ENCODE measurements around the gene OR11H7. TPM values are rescaled to one million over a fixed set of nuclear protein-coding genes. Genes with fewer than 3 reads are reported as not detected.
"Not testable (repeated sequence)": the region's sequence is repeated elsewhere in the genome, so short reads cannot be mapped to it uniquely, and the experiment has no call there.

The OR11H7 gene
- total RNA-seq, 2 experiments from 2014 or later, result not detected

GRCh38 chr14:20209595-20209994 is 19.2 kb upstream of the OR11H7 start:
- H3K9me3 ChIP-seq (ENCODE audit: control insufficient read depth in 1 of 2, insufficient read depth in 1 of 2, low read length in 2 of 2), result no peaks in the 10 kb centered on the region
- no peak overlapping the region for H3K4me3 ChIP-seq (ENCODE audit: low read length)
- Mint-ChIP-seq H3K36me3 (ENCODE audit: low read depth) (no peaks in the 10 kb centered on the region), H3K27me3 (peaks cover 10% of the 10 kb centered on the region), H3K4me3 (no peak overlapping the region), H3K9me3 (no peaks in the 10 kb centered on the region), H3K27ac (no peak overlapping the region), H3K4me1 (ENCODE audit: low read depth) (no peaks in the 10 kb centered on the region)
- CTCF ChIA-PET, result no interaction called here
- no peak for TF ChIP-seq CTCF (IDR thresholded peaks at IDR 0.05)
- H3K27ac ChIP-seq (ENCODE audit: low read depth in 1 of 2, low read length in 2 of 2), result no peak overlapping the region
- POLR2A ChIA-PET, result no interaction called here
- no peaks in the 10 kb centered on the region for H3K27me3 ChIP-seq (ENCODE audit: control insufficient read depth in 1 of 2, insufficient read depth in 2 of 2, low read length in 2 of 2)
- H3K4me1 ChIP-seq (ENCODE audit: insufficient read depth, low read length), result no peaks in the 10 kb centered on the region
- DNase-seq, result no peak
- no peaks in the 10 kb centered on the region for H3K36me3 ChIP-seq (ENCODE audit: insufficient read depth, low read length)
- intact Hi-C loops (cut with DNase I, micrococcal nuclease), result no loop called here
- no peak for ATAC-seq (ENCODE audit: poor library complexity)

GRCh38 chr14:20212406-20212805 is 16.4 kb upstream of the OR11H7 start:
- intact Hi-C loops (cut with DNase I, micrococcal nuclease); ATAC-seq (ENCODE audit: poor library complexity); CTCF ChIA-PET; H3K4me3 Mint-ChIP-seq; POLR2A ChIA-PET; H3K36me3 ChIP-seq (ENCODE audit: insufficient read depth, low read length); H3K9me3 ChIP-seq (ENCODE audit: control insufficient read depth in 1 of 2, insufficient read depth in 1 of 2, low read length in 2 of 2); DNase-seq; H3K27me3 ChIP-seq (ENCODE audit: control insufficient read depth in 1 of 2, insufficient read depth in 2 of 2, low read length in 2 of 2); H3K27ac Mint-ChIP-seq; H3K4me1 Mint-ChIP-seq (ENCODE audit: low read depth); H3K9me3 Mint-ChIP-seq; H3K4me1 ChIP-seq (ENCODE audit: insufficient read depth, low read length); H3K36me3 Mint-ChIP-seq (ENCODE audit: low read depth); H3K27ac ChIP-seq (ENCODE audit: low read depth in 1 of 2, low read length in 2 of 2); H3K4me3 ChIP-seq (ENCODE audit: low read length): not testable (repeated sequence)
- peaks cover 10% of the 10 kb centered on the region for H3K27me3 Mint-ChIP-seq

- Histone ChIP-seq H3K4me3 (ENCODE audit: low read length) (no peak overlapping the region), H3K4me1 (ENCODE audit: insufficient read depth, low read length) (no peaks in the 10 kb centered on the region), H3K36me3 (ENCODE audit: insufficient read depth, low read length) (no peaks in the 10 kb centered on the region), H3K9me3 (ENCODE audit: control insufficient read depth in 1 of 2, insufficient read depth in 1 of 2, low read length in 2 of 2) (no peaks in the 10 kb centered on the region), H3K27ac (ENCODE audit: low read depth in 1 of 2, low read length in 2 of 2) (no peak overlapping the region), H3K27me3 (ENCODE audit: control insufficient read depth in 1 of 2, insufficient read depth in 2 of 2, low read length in 2 of 2) (no peaks in the 10 kb centered on the region)
- Mint-ChIP-seq H3K27me3 (peaks cover 13% of the 10 kb centered on the region), H3K27ac (no peak overlapping the region), H3K4me1 (ENCODE audit: low read depth) (no peaks in the 10 kb centered on the region), H3K9me3 (no peaks in the 10 kb centered on the region), H3K36me3 (ENCODE audit: low read depth) (no peaks in the 10 kb centered on the region), H3K4me3 (no peak overlapping the region)
- no peak for TF ChIP-seq CTCF (IDR thresholded peaks at IDR 0.05)
- no peak for ATAC-seq (ENCODE audit: poor library complexity)
- DNase-seq, result no peak
- ChIA-PET POLR2A (no interaction called here), CTCF (interaction anchor here (0.7 kb wide), 1 partner anchor 305 kb away, joined by 3 read pairs; no protein-coding TSS in a partner anchor)
- intact Hi-C loops (cut with DNase I, micrococcal nuclease), result no loop called here
These were observed 13.6 kb upstream of the OR11H7 start for GRCh38 chr14:20215196-20215595.

- DNase-seq (no peak), ATAC-seq (ENCODE audit: poor library complexity) (no peak)
- Histone ChIP-seq H3K27me3 (ENCODE audit: control insufficient read depth in 1 of 2, insufficient read depth in 2 of 2, low read length in 2 of 2) (peaks cover 0 to 2% of the 10 kb centered on the region in 2 experiments), H3K27ac (ENCODE audit: low read depth in 1 of 2, low read length in 2 of 2) (no peak overlapping the region), H3K36me3 (ENCODE audit: insufficient read depth, low read length) (no peaks in the 10 kb centered on the region), H3K4me3 (ENCODE audit: low read length) (no peak overlapping the region), H3K9me3 (ENCODE audit: control insufficient read depth in 1 of 2, insufficient read depth in 1 of 2, low read length in 2 of 2) (no peaks in the 10 kb centered on the region), H3K4me1 (ENCODE audit: insufficient read depth, low read length) (no peaks in the 10 kb centered on the region)
- no peaks in the 10 kb centered on the region for H3K4me1 Mint-ChIP-seq (ENCODE audit: low read depth)
- ChIA-PET POLR2A (no interaction called here), CTCF (no interaction called here)
- H3K9me3 Mint-ChIP-seq, result no peaks in the 10 kb centered on the region
- no peak for TF ChIP-seq CTCF (IDR thresholded peaks at IDR 0.05)
- intact Hi-C loops (cut with DNase I, micrococcal nuclease), result no loop called here
- H3K27ac Mint-ChIP-seq, result no peak overlapping the region
- H3K36me3 Mint-ChIP-seq (ENCODE audit: low read depth), result no peaks in the 10 kb centered on the region
- H3K4me3 Mint-ChIP-seq, result no peak overlapping the region
- peaks cover 22% of the 10 kb centered on the region for H3K27me3 Mint-ChIP-seq
These were observed 9.7 kb upstream of the OR11H7 start for GRCh38 chr14:20219033-20219432.

All from CD4-positive, alpha-beta T cell (primary cell).